ENCODE measurements around the gene TMEM161B.
"Not testable (repeated sequence)": the region's sequence is repeated elsewhere in the genome, so short reads cannot be mapped to it uniquely, and the experiment has no call there.

Gene TMEM161B

DNA sequence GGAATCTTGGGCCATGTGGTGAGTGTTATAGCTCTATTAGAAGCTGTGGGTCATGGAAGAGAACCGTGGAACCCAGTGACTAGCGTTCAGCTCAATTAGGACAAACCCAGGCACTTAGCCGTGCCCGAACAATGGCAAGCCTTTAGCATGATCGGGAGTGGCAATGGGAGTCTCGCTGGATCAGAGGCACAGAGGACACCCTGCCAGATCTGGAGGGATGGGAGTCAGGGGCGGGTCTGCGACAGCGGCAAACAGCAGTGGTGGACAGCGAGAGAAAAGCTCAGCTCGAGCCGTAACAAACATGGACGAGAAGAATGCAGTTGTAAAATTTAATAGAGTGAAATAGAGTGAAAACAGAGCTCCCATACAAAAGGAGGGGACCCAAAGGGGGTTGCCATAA is 91.2 kb downstream of the TMEM161B start:
- not testable (repeated sequence) for DNase-seq

DNA sequence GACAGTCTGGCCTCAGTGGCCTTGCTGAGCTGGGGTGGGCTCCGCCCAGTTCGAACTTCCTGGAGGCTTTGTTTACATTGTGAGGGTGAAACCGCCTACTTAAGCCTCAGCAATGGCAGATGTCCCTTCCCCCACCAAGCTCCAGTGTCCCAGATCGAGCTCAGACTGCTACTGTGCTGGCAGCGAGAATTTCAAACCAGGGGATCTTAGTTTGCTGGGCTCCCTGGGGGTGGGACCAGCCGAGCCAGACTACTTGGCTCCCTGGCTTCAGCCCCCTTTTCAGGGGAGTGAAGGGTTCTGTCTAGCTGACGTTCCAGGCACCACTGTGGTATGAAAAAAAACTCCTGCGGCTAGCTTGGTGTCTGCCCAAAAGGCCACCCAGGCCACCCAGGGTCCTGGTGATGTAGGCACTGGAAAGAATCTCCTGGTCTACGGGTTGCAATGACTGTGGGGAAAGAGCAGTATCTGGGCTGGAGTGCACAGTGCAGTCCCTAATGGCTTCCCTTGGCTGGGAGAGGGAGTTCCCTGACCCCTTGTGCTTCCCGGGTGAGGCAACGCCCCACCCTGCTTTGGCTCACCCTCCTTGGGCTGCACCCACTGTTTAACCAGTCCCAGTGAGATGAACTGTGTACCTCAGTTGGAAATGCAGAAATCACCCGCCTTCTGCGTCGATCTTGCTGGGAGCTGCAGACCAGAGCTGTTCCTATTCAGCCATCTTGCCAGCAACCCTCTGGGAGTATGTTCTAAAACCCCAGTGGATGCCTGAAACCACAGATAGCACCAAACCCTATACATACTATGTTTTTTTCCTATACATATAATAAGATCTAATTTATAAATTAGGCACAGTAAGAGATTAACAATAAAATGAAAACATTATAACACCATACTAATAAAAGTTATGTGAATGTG is 95.5 kb downstream of the TMEM161B start:
- DNase-seq, result no peak

DNA sequence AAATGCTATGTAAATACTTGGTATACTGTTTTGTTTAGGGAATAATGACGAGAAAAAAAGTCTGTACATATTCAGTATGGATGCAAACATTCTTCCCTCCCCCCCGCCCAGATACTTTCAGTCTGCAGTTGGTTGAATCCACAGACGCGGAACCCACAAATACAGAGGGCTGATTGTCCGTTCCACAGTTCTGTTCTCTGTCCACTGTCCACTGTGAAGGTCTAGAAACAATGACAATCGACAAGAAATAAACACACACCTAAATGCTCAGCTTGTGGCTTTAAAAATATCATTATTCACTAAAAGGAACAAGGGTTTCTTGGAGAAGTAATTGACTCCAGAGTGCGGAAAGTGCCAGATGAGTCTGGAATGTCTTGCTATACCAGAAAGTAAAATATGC is 109.1 kb downstream of the TMEM161B start:
- no peak for DNase-seq

DNA sequence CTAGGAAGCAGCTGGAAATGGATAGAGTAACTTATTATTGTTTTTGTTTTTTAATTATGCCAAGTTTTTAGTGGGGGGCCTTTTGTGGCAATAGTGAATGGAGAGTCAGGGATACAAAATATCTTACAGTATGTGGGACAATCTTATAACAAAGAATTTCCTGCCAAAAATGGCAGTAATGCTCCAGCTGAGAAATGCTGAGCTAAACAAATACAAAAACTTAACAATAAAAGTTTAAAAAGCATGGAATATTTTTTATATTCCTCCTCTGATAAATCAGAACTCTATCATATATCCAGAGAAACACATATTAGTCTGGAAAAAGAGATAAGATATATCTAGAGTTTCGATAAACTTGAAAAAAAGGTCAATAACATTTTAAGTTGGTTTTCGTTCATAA is 110.6 kb downstream of the TMEM161B start:
- no peak for DNase-seq

DNA sequence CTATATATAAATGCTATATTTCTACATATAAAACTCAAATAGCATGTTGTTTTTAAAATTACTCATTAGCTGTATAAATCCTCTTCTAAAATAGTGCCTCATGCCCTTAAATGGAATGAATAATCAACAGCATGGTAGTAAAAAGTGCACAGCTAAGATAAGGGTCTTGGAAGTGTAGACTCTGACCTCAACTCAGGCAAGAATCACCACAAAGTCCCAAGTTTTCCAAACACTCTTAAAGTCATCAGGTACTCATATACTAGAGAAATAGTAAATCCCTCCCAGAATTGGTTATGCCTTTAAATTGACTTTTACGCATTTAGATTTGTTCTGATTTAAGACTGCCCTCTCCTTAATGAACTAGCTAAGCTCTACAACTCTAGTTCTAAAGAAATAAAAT is 113.8 kb downstream of the TMEM161B start:
- DNase-seq, result no peak

DNA sequence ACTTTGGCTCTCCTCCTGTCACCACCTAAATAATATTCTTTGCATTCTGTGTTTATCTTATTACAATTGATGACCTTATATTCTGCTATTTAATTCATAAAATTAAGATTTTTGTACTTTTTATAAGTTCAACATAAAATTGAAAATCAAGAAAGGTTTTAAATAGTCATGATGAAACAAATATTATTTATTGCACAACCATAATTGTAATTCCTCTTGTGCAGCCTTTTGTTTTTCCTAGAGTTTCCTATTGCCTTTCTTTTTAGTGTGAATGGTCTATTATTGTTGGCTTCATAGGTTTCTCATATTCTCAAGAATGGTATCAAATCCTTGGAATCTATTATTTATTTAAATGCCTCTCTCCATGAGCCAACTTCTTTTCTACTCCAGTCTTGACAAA is 117.9 kb downstream of the TMEM161B start:
- no peak for DNase-seq

DNA sequence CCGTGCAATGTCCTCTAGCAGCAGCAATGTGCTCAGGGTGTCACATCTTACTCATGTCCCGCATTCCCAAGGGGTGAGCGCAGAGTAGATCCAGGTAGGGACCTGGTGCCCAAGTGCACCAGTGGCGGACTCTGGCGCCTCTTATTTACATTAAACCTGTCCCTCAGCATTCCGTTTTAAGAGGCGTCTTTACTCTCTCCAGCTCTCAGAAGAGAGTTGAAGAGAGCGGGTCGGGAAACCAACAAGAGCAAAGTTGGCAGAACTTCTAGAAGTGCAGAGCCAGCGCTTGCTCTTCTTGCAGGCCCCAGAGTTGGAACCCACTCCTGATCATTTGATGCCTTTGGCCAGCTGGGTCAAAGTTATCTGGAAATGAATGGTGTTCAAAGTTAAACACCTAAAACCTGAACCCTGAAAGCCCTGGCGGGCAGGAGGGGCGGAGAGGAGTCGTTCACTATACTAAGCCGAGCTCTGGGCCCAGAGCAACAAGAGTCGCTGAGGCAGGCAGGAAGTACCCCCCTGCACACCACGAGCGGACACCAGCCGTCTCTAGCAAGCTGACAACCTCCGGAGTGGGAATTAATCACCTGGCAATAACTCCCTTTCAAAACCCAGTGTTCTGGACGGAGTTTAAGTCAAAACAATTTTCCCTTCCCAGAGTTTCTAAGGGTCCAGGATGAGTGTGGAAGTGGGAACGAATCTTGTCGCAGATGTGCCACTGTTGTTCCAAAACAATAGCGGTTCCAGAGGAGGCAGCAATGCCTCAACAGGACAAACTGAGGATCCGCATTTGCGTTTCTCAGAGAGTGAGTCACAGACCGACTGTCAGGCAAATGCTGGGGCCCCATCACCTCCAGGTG is 122.8 kb downstream of the TMEM161B start:
- DNase-seq, result no peak

DNA sequence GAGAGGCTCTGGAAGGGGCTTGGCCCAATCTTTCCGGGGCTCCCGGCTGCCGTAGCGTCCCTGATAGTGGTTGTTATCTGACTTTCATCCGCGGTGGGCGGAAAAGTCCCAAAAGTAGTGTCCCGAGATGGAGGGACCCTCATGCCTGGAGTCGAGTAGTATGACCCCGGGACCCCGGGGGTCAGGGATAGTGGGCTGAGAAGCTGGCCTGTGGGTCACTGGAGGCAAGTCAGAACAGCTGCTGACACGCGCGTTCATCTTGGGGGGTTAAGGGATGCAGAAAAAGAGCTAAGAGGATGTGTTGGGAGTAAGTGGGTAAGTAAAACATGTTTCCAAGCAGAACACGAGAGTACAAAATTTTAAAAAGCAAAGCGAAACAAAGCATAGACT is 123.4 kb downstream of the TMEM161B start:
- no peak for DNase-seq
